HuH-7 (cell line): Measurements from ENCODE around the gene CYGB.

ENCODE experiments used
- DNase-seq: peaks from one replicate; pipeline ENCODE4 v3.0.0; 2011; ENCODE audit warnings: low spot score

The CYGB gene

GRCh38 chr17:76500747-76501017 is 36.8 kb downstream of the CYGB start:
- DNase-seq: no peak

- no peak for DNase-seq
Measured at GRCh38 chr17:76500074-76500746, 37.3 kb downstream of the CYGB start.

DNA sequence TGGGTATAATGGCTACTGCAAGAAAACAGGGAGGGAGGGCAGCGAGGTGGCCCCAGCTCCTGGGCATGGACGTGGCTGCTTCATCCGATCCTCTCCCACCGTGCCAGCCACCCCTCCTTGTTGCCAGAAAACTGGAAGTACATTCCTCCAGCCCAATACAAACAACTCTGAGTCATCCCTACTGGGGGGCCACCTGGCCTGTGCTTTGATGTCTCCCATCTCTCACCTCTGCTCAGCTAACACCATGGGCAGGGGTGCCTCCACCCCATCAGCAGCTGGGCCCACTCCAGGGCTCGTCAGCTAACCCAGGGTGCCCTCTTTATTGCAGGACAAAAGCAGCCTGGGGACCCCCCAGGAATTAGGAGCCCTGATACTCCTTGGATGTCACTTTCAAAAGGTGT is 38.2 kb downstream of the CYGB start:
- DNase-seq: no peak

DNA sequence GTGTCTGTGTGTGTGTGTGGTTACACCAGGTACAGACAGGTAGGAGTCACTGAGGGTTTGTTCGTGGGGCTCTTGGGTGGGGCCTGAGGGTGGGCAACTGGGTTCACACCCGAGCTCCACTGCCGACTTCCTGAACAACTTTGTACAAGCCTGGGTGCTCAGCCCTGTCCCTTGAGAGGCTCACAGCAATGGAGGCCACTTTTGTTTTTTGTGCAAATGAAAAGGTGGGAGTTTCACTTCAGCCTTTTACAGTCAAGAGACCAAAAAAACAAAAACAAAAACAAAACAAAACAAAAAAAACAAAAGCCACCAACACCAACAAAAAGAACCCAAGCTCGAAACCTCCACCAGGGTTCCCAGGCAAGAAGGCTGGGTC is 38.6 kb downstream of the CYGB start:
- DNase-seq: no peak

DNA sequence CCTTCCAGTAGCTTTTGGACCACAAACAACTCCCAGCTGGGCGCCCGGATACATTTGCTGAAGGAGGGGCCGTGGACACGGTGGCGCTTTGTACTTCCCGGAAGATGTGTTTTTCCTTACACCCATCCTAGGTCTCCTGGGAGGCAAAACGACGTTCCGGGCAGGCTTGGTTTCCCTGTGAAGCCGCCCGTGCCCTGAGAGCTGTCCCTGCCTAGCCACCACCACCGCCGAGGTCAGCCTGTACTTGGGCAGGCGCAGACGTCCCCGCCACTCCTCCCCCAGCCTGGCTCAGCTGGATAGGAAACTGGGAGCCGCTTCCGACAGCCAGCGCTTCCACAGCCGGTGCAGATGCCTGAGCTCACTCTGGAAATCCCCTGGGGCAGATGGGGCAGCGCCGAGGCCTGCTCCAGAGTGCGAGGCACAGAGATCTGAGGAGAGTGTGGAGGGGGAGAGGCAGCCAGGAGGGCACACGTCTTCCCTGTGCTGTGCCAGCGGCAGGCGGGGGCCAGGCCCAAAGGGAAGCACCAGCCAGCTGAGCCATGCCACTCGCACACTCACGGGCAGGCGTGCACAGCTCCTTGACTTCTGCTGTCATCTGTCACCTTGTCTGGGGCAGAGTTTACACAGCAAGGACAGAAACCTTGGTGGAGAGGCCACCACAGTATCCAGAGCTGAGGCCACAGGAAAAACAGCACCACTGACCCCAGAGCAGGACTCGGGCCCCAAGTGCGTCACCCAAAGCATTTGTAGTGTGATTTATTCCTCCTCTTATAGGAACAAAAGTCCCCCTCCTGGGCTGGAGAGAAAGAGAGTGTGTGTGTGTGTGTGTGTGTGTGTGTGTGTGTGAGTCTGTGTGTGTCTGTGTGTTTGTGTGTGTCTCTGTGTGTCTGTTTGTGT is 39.3 kb downstream of the CYGB start:
- DNase-seq: no peak

DNA sequence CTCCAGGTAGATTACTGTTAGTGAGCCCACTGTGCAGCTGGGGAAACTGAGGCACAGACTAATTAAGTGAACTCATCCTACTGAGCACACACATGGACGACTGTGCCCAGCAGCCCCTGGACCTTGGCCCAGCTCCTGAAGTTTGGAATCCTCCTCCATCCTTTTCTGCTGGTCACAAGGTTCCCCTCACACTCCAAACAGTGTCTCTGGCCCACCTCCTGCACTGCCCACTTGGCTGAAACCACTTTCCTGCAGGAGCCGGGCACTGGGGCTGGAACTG is 39.9 kb downstream of the CYGB start:
- no peak for DNase-seq

- DNase-seq: no peak
Measured at GRCh38 chr17:76496464-76496863, 41.0 kb downstream of the CYGB start.

DNA sequence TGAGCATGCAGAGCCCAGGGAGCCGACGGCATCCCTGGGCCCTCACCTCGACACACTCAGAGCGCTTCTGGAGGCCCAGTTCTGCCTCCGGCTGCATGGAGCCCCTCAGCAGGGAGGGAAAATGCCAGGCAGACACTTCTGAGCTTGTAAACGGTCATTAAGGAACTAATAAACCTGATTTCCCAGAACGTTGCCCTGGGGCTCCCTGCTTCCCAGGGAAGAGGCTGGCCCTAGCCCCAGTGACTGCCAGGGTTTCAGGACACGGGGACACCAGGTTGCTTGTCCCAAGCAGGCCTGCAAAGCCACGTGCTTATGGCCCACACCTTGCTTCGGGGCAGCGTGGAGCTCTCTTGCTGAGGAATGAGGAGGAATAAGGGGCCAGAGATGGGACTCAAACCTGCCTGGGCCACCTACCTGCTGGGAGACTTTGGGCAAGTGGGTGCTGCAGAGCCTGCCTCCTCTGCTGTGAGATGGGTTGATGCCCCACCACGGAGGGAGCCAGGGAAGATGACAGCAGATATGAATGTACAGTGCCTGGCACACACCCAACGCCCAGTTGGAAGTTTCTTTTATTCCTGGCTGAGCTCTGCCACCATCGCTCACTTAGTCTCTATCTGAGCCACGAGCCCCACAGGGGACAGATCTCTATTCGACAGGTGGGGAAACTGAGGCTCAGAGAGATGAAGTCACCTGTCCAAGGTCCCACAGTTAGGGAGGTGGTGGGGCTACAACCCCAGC is 41.7 kb downstream of the CYGB start:
- DNase-seq: no peak

GRCh38 chr17:76493505-76494167 is 43.9 kb downstream of the CYGB start:
- no peak for DNase-seq

- DNase-seq: no peak
Measured at GRCh38 chr17:76492989-76493501, 44.5 kb downstream of the CYGB start.

GRCh38 chr17:76492123-76492988 is 45.2 kb downstream of the CYGB start:
- no peak for DNase-seq

DNA sequence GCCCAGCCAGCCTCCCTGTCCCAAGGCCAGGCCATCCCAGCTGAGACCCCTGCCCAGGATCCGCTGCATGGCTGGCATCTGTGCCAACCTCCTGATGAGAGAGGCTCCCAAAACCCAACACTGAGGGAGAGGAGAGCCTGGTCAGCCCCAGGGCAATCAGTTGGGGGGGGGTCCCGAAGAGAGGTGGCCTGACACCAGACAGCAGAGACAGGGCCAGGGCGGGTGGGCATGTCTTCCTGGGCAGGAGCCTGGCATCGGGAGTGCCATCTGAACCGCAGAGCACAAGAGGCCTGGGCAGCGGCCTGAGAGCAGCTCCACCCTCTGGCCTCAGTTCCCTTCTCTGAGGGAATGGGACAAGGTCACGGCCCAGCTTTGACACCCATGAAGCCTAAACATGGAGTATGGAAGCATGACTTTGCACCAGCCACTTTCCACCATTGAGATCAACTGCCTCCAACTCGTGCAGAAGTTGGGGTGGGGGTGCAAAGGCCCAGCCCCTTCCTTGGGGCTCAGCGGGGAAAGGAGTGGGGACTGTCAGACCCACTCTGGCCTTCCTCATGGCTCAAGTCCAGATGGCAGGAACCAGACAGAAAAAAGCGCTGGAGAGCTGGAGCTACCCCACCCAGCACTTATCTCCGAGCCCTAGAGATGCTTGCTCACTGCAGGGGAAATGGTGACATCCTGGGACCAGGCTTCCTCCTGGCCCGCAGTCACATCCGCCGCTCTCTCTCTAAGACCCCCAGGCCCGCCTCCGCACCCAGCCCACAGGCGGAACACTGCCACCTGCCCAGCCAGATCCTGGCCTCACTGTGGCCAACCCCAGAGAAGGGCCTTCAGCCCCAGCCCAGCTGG is 46.0 kb downstream of the CYGB start:
- no peak for DNase-seq

- no peak for DNase-seq
Measured at GRCh38 chr17:76490112-76490710, 47.3 kb downstream of the CYGB start.

- DNase-seq: no peak
Measured at GRCh38 chr17:76487451-76488192, 49.9 kb downstream of the CYGB start.

GRCh38 chr17:76485569-76485968 is 51.9 kb downstream of the CYGB start:
- no peak for DNase-seq

DNA sequence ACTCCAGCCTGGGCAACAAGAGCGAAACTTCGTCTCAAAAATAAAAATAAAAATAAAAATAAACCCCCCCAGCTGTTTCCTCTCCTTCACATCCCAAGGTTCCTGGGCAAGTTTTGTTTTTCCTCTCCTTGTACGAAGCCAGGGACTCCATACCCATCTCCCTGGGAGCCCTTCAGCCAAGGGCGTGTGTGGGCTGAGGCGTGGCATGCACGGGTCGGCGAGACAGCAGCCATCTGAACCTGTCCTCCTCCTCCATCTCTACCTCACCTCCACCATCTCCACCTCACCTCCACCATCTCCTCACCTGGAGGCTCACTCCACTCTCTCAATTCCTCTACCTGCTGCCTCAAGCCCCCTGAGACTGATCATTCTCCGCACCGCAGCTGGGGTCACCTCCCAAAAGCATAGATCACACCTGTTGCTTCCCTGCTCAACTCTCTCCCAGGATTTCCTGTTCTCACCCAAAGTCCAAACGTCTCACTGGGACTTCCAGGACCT is 53.2 kb downstream of the CYGB start:
- no peak for DNase-seq

DNA sequence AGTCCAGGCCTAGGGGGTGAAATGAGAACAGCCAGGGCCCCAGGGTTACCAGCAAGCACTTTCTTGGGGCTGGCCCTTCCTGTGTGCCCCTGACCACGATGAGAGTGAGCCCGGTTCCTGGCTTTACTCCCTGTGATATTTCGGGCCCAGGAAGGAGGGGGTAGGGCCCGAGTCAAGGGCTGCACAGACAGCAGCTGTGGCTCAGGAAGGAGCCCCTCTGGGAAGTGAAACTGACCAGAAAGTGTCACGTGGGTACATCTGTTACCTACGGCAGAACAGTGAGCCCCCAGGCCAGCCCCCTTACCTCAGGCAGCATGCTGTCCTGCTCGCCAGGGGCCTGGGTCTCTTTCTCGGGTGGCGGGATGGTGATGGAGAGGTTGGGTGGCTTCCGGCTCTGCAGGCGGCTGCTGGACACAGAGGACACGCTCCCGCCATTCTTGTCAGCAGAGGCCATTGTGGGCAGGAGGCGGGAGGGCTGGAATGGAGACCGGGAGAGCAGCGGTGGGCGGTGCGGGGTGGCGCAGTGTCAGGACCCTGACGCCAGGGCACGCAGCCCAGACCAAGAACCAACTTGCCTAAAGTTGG is 56.3 kb downstream of the CYGB start:
- DNase-seq: no peak

GRCh38 chr17:76480632-76481031 is 56.9 kb downstream of the CYGB start:
- no peak for DNase-seq

DNA sequence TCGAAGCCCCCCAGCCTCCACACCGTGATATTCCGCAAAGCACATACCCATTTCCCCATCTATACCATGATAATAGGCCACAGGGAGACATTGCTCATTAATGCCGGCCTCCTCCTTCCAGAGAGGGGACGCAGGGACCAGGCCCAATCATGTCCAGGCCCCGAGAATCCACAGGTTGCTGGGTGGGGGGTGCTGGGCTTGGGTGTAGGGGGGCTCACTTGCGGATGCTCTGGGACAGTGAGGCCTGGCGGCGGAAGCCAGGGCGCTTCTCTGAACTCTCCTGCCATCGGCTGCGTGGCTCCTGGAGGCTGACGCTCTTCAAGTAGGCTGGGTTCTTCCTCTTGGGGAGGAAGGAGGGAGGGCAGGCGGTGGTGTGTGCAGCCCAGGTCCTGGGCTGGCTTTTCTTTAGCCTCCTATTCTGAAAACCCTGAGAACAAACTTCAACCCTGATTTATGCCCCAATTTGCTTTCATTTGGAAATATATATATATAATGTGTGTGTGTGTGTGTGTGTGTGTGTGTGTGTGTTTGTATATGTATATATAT is 57.9 kb downstream of the CYGB start:
- no peak for DNase-seq
